Hepatocyte (in vitro differentiated cells): ENCODE results near the gene F2. TPM values are rescaled to one million over a fixed set of nuclear protein-coding genes. Genes with fewer than 3 reads are reported as not detected.

Source experiments
- DNase-seq: peaks from one replicate; pipeline ENCODE4 v3.0.0-alpha.2; 2016; ENCODE audit warnings: low spot score
- H2AFZ ChIP-seq: fragments of 200-600 bp; sonication (generic); 2 replicates; pipeline ENCODE4 v1.6.0; 2016; ENCODE audit warnings: antibody characterized with exemption, mild to moderate bottlenecking
- H3K27ac ChIP-seq: fragments of 200-600 bp; sonication (generic); 2 replicates; pipeline ENCODE4 v1.5.1; 2016; ENCODE audit warnings: mild to moderate bottlenecking
- H3K27me3 ChIP-seq: fragments of 200-600 bp; sonication (generic); 2 replicates; pipeline ENCODE4 v1.6.1; 2016
- H3K36me3 ChIP-seq: fragments of 200-600 bp; sonication (generic); replicated peaks from 2 replicates; pipeline ENCODE4 v1.5.1; 2016; ENCODE audit warnings: low read depth; ENCODE audit not compliant: insufficient read depth
- H3K4me1 ChIP-seq: fragments of 200-600 bp; sonication (generic); 2 replicates; pipeline ENCODE4 v1.5.1; 2016; ENCODE audit warnings: mild to moderate bottlenecking, moderate library complexity; ENCODE audit not compliant: insufficient read depth
- H3K4me2 ChIP-seq: fragments of 200-600 bp; sonication (generic); 2 replicates; pipeline ENCODE4 v1.6.0; 2016
- H3K4me3 ChIP-seq: fragments of 200-600 bp; sonication (generic); 2 replicates; pipeline ENCODE4 v1.5.1; 2016; ENCODE audit warnings: mild to moderate bottlenecking
- H3K79me2 ChIP-seq: fragments of 200-600 bp; sonication (generic); 2 replicates; pipeline ENCODE4 v1.6.0; 2017; ENCODE audit warnings: mild to moderate bottlenecking
- H3K9me2 ChIP-seq: fragments of 200-600 bp; sonication (generic); replicated peaks from 2 replicates; pipeline ENCODE4 v1.6.0; 2017; ENCODE audit warnings: mild to moderate bottlenecking; ENCODE audit not compliant: insufficient read depth
- H3K9me3 ChIP-seq: fragments of 200-600 bp; sonication (generic); 2 replicates; pipeline ENCODE4 v1.5.1; 2016; ENCODE audit warnings: low read depth, mild to moderate bottlenecking
- H4K20me1 ChIP-seq: fragments of 200-600 bp; sonication (generic); 2 replicates; pipeline ENCODE4 v1.6.0; 2016; ENCODE audit warnings: mild to moderate bottlenecking; ENCODE audit not compliant: insufficient read depth, poor library complexity, severe bottlenecking
- EZH2 ChIP-seq: fragments of 200-600 bp; sonication (generic); IDR thresholded peaks from 2 replicates; pipeline ENCODE4 v1.6.1; 2016; ENCODE audit warnings: antibody characterized with exemption, mild to moderate bottlenecking, borderline replicate concordance
- EZH2phosphoT487 ChIP-seq: fragments of 200-600 bp; sonication (generic); IDR thresholded peaks from one replicate; pipeline ENCODE4 v1.6.1; 2018; ENCODE audit warnings: antibody characterized with exemption, mild to moderate bottlenecking, low read depth, moderate library complexity; ENCODE audit not compliant: unreplicated experiment, severe bottlenecking
- WGBS: methylation state at CpG from one replicate; pipeline ENCODE4 v1.1.6; 2016; ENCODE audit warnings: low lambda C conversion rate; ENCODE audit errors: missing lambda C conversion rate; 5-methylcytosine and 5-hydroxymethylcytosine counted together
- polyA plus RNA-seq: library from polyadenylated mRNA; unstranded; fragments of >200 nt; fragmentation: Nextera tagmentation; extraction: Ambion mirVana; gene quantifications from 2 replicates; pipeline ENCODE4 v1.2.1, GENCODE V29; 2016
- total RNA-seq: library from RNA; depleted of rRNA; stranded (reverse); fragments of >200 nt; gene quantifications from 2 replicates; pipeline ENCODE4 v1.2.3, GENCODE V29; 2014
- TF ChIP-seq, protein P1 (sequence below): fragments of 200-600 bp; sonication (generic); IDR thresholded peaks from 2 replicates; pipeline ENCODE4 v1.5.1; 2016; ENCODE audit warnings: antibody characterized with exemption, mild to moderate bottlenecking; ENCODE audit not compliant: poor library complexity

F2 gene
- total and polyA plus RNA-seq, 2 experiments from 2014 or later, result 79.7 to 111 TPM

DNA sequence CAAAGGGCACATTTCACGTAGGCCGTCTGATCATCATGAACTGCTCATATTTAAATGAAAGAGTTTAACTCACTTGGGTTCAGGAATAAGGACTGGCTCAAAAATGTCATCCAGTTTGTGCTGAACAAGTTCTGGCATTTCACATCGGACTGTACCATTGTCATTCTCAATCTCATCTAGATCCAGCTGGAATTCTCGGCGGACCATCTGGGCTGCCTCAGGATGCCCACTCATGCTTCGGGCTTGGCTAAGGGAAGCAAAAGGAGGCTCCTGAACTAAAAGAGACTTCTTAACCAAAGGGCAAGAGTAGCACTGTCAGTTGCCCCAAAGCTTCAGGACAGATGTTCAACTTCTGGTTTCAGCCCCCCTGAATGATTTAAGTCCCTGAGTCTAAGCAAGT lies 40.2 kb downstream of the F2 start:
- no peaks in the 10 kb centered on the region for H3K9me3 ChIP-seq
- H3K9me2 ChIP-seq, result no peaks in the 10 kb centered on the region
- H3K36me3 ChIP-seq, result peaks cover 3% of the 10 kb centered on the region
- no peak for DNase-seq
- no peak overlapping the region for H3K27ac ChIP-seq
- H4K20me1 ChIP-seq, result no peaks in the 10 kb centered on the region
- no peak overlapping the region for H2AFZ ChIP-seq
- H3K4me2 ChIP-seq, result no peak overlapping the region
- no peaks in the 10 kb centered on the region for H3K4me1 ChIP-seq
- TF ChIP-seq, protein P1, sequence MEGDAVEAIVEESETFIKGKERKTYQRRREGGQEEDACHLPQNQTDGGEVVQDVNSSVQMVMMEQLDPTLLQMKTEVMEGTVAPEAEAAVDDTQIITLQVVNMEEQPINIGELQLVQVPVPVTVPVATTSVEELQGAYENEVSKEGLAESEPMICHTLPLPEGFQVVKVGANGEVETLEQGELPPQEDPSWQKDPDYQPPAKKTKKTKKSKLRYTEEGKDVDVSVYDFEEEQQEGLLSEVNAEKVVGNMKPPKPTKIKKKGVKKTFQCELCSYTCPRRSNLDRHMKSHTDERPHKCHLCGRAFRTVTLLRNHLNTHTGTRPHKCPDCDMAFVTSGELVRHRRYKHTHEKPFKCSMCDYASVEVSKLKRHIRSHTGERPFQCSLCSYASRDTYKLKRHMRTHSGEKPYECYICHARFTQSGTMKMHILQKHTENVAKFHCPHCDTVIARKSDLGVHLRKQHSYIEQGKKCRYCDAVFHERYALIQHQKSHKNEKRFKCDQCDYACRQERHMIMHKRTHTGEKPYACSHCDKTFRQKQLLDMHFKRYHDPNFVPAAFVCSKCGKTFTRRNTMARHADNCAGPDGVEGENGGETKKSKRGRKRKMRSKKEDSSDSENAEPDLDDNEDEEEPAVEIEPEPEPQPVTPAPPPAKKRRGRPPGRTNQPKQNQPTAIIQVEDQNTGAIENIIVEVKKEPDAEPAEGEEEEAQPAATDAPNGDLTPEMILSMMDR, result no peak
- no peak for TF ChIP-seq EZH2
- no peak for TF ChIP-seq EZH2phosphoT487
- H3K27me3 ChIP-seq, result no peaks in the 10 kb centered on the region
- H3K4me3 ChIP-seq, result no peak overlapping the region
- 97% methylated on average over 6 of the region's 6 CpGs for WGBS
- H3K79me2 ChIP-seq, result no peaks in the 10 kb centered on the region

DNA sequence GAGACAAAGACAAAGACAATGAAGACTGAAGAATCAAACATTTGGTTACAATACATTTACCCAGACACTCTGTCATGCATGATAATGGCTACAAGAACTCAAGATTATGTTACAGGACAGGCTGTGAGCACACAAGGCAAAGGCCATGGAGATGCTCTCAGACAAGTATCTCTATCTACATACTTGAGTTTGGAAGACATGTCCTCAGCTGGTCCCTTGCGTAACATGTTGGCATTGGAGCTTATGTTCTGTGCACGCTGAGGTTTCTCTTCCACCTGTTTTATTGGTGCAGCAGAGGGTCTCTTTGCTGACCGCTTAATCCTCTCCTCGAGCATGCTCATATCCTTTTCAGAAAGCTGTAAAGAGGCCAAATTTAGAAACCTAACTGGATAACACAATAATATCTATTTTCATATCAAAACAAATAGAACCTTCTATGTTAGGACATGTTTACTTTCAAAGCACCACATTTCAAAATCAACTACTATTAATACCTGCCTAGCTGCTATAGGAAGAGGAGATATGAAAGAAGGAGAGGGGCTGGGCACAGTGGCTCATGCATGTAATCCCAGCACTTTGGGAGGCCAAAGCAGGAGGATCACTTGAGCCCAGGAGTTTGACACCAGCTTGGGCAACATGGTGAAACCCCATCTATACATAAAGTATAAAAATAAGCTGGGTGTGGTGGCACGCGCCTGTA lies 41.6 kb downstream of the F2 start:
- H3K4me3 ChIP-seq, result no peak overlapping the region
- no peaks in the 10 kb centered on the region for H3K4me1 ChIP-seq
- H3K4me2 ChIP-seq, result no peak overlapping the region
- no peak overlapping the region for H2AFZ ChIP-seq
- peaks cover 3% of the 10 kb centered on the region for H3K36me3 ChIP-seq
- no peak overlapping the region for H3K27ac ChIP-seq
- TF ChIP-seq EZH2phosphoT487 (no peak), EZH2 (no peak)
- TF ChIP-seq, protein P1, result no peak
- 96% methylated on average over 6 of the region's 6 CpGs for WGBS
- no peaks in the 10 kb centered on the region for H3K9me3 ChIP-seq
- no peaks in the 10 kb centered on the region for H3K27me3 ChIP-seq
- no peaks in the 10 kb centered on the region for H3K9me2 ChIP-seq
- no peaks in the 10 kb centered on the region for H4K20me1 ChIP-seq
- H3K79me2 ChIP-seq, result no peaks in the 10 kb centered on the region
- DNase-seq, result no peak

- Histone ChIP-seq H3K9me2 (no peaks in the 10 kb centered on the region), H4K20me1 (no peaks in the 10 kb centered on the region), H3K4me2 (no peak overlapping the region), H3K36me3 (peaks cover 3% of the 10 kb centered on the region), H3K27me3 (no peaks in the 10 kb centered on the region), H3K4me3 (no peak overlapping the region), H3K4me1 (no peaks in the 10 kb centered on the region), H2AFZ (no peak overlapping the region), H3K27ac (no peak overlapping the region), H3K9me3 (no peaks in the 10 kb centered on the region), H3K79me2 (no peaks in the 10 kb centered on the region)
- WGBS, result 94% methylated on average over 4 of the region's 4 CpGs
- no peak for DNase-seq
- no peak for TF ChIP-seq EZH2phosphoT487
- TF ChIP-seq EZH2, result no peak
- TF ChIP-seq, protein P1, result no peak
Observed at GRCh38 chr11:46761807-46762206, 42.8 kb downstream of the F2 start.

- H3K4me3 ChIP-seq, result no peak overlapping the region
- no peak overlapping the region for H3K27ac ChIP-seq
- H3K36me3 ChIP-seq, result peaks cover 3% of the 10 kb centered on the region
- H3K27me3 ChIP-seq, result no peaks in the 10 kb centered on the region
- TF ChIP-seq EZH2 (no peak), EZH2phosphoT487 (no peak)
- TF ChIP-seq, protein P1, result no peak
- H3K4me2 ChIP-seq, result no peak overlapping the region
- no peaks in the 10 kb centered on the region for H3K4me1 ChIP-seq
- H3K9me3 ChIP-seq, result no peaks in the 10 kb centered on the region
- no peak overlapping the region for H2AFZ ChIP-seq
- DNase-seq, result no peak
- no peaks in the 10 kb centered on the region for H3K9me2 ChIP-seq
- no peaks in the 10 kb centered on the region for H3K79me2 ChIP-seq
- H4K20me1 ChIP-seq, result no peaks in the 10 kb centered on the region
Observed at GRCh38 chr11:46762248-46762647, 43.2 kb downstream of the F2 start.
